NCI-H510A treated with DMSO at 0.1 percent for 48 hours (cell line): ENCODE results near the gene KLHDC7A.

Experiments
- DNase-seq: peaks from one replicate; lab custom pipeline; 2025; lab: John Stamatoyannopoulos, UW

Gene KLHDC7A

GRCh38 chr1:18508084-18508483, 27.4 kb downstream of the KLHDC7A start:
- DNase-seq, result no peak

GRCh38 chr1:18511149-18511873, 30.6 kb downstream of the KLHDC7A start:
- no peak for DNase-seq

GRCh38 chr1:18511874-18512150, 31.1 kb downstream of the KLHDC7A start:
- no peak for DNase-seq

GRCh38 chr1:18512883-18513282, 32.2 kb downstream of the KLHDC7A start:
- DNase-seq, result no peak

- DNase-seq, result no peak
Measured at GRCh38 chr1:18513995-18514394, 33.3 kb downstream of the KLHDC7A start.

GRCh38 chr1:18515120-18515667, 34.5 kb downstream of the KLHDC7A start:
- DNase-seq, result no peak

GRCh38 chr1:18516473-18516872, 35.7 kb downstream of the KLHDC7A start:
- DNase-seq, result no peak

GRCh38 chr1:18526436-18527275, 45.9 kb downstream of the KLHDC7A start:
- DNase-seq, result no peak

- no peak for DNase-seq
Measured at GRCh38 chr1:18527514-18527913, 46.8 kb downstream of the KLHDC7A start.

GRCh38 chr1:18527921-18528320, 47.2 kb downstream of the KLHDC7A start:
- DNase-seq, result no peak

GRCh38 chr1:18528616-18529015, 47.9 kb downstream of the KLHDC7A start:
- no peak for DNase-seq

- DNase-seq, result no peak
Measured at GRCh38 chr1:18529714-18530113, 49.0 kb downstream of the KLHDC7A start.

- DNase-seq, result peak; percentile 24
Measured at GRCh38 chr1:18530587-18531502, 50.1 kb downstream of the KLHDC7A start.

GRCh38 chr1:18531503-18531845, 50.7 kb downstream of the KLHDC7A start:
- DNase-seq, result no peak

GRCh38 chr1:18532390-18533170, 51.9 kb downstream of the KLHDC7A start:
- no peak for DNase-seq

- DNase-seq, result no peak
Measured at GRCh38 chr1:18533259-18533658, 52.5 kb downstream of the KLHDC7A start.

- DNase-seq, result no peak
Measured at GRCh38 chr1:18534810-18535205, 54.1 kb downstream of the KLHDC7A start.
